ENCODE results near the gene C9orf40. TPM values are rescaled to one million over a fixed set of nuclear protein-coding genes. Genes with fewer than 3 reads are reported as not detected.
A peak's percentile ranks its signal among the peaks of the same experiment; 100 is the strongest.

C9orf40 gene
- total RNA-seq, 1 donor from 2014 or later: 3.2 TPM

GRCh38 chr9:74949859-74950855 lies 2.6 kb downstream of the C9orf40 start:
- no peak for DNase-seq (ENCODE audit: low read depth)
- no peak for FAIRE-seq
- Histone ChIP-seq H3K27me3 (ENCODE audit: control insufficient read depth, insufficient read depth, low read length) (no peaks in the 10 kb centered on the region), H3K4me3 (ENCODE audit: low read depth, low read length) (no peak overlapping the region), H3K36me3 (ENCODE audit: control insufficient read depth, insufficient read depth, low read length) (no peaks in the 10 kb centered on the region)
- TF ChIP-seq CTCF (IDR thresholded peaks at IDR 0.05; ENCODE audit: insufficient read depth, low read length, severe bottlenecking): no peak

- Histone ChIP-seq H3K36me3 (ENCODE audit: control insufficient read depth, insufficient read depth, low read length) (no peaks in the 10 kb centered on the region), H3K27me3 (ENCODE audit: control insufficient read depth, insufficient read depth, low read length) (no peaks in the 10 kb centered on the region), H3K4me3 (ENCODE audit: low read depth, low read length) (no peak overlapping the region)
- no peak for FAIRE-seq
- TF ChIP-seq CTCF (IDR thresholded peaks at IDR 0.05; ENCODE audit: insufficient read depth, low read length, severe bottlenecking): no peak
- DNase-seq (ENCODE audit: low read depth): peak; percentile 12
These were observed 3.8 kb downstream of the C9orf40 start for GRCh38 chr9:74948937-74949336.

GRCh38 chr9:74946686-74947085 lies 6.0 kb downstream of the C9orf40 start:
- no peak overlapping the region for H3K4me3 ChIP-seq (ENCODE audit: low read depth, low read length)
- no peak for FAIRE-seq
- DNase-seq (ENCODE audit: low read depth): no peak
- no peak for TF ChIP-seq CTCF (IDR thresholded peaks at IDR 0.05; ENCODE audit: insufficient read depth, low read length, severe bottlenecking)
- no peaks in the 10 kb centered on the region for H3K36me3 ChIP-seq (ENCODE audit: control insufficient read depth, insufficient read depth, low read length)
- no peaks in the 10 kb centered on the region for H3K27me3 ChIP-seq (ENCODE audit: control insufficient read depth, insufficient read depth, low read length)

- Histone ChIP-seq H3K36me3 (ENCODE audit: control insufficient read depth, insufficient read depth, low read length) (no peaks in the 10 kb centered on the region), H3K4me3 (ENCODE audit: low read depth, low read length) (no peak overlapping the region), H3K27me3 (ENCODE audit: control insufficient read depth, insufficient read depth, low read length) (no peaks in the 10 kb centered on the region)
- TF ChIP-seq CTCF (IDR thresholded peaks at IDR 0.05; ENCODE audit: insufficient read depth, low read length, severe bottlenecking): no peak
- FAIRE-seq: no peak
- DNase-seq (ENCODE audit: low read depth): peak; percentile 19
These were observed 9.9 kb downstream of the C9orf40 start for GRCh38 chr9:74942801-74943200.

- H3K27me3 ChIP-seq (ENCODE audit: control insufficient read depth, insufficient read depth, low read length): no peaks in the 10 kb centered on the region
- no peak for TF ChIP-seq CTCF (IDR thresholded peaks at IDR 0.05; ENCODE audit: insufficient read depth, low read length, severe bottlenecking)
- H3K36me3 ChIP-seq (ENCODE audit: control insufficient read depth, insufficient read depth, low read length): no peaks in the 10 kb centered on the region
- DNase-seq (ENCODE audit: low read depth) (peak; percentile 19), FAIRE-seq (no peak)
- no peak overlapping the region for H3K4me3 ChIP-seq (ENCODE audit: low read depth, low read length)
These were observed 12.1 kb downstream of the C9orf40 start for GRCh38 chr9:74940600-74940999.
